GM18526 (cell line): ENCODE measurements around the gene RTRAF.

ENCODE experiments used
- POLR2A ChIP-seq: IDR thresholded peaks from 3 replicates; pipeline ENCODE4 v1.6.1; 2011; ENCODE audit not compliant: insufficient read length; ENCODE audit errors: extremely low read depth

The RTRAF gene

GRCh38 chr14:51989293-51990234 is at the start of gene RTRAF:
Gene RTRAF (plus strand): TSS chr14:51989546. CDS start chr14:51989640, 94 bp downstream.
- peak; percentile 83 for TF ChIP-seq POLR2A

DNA sequence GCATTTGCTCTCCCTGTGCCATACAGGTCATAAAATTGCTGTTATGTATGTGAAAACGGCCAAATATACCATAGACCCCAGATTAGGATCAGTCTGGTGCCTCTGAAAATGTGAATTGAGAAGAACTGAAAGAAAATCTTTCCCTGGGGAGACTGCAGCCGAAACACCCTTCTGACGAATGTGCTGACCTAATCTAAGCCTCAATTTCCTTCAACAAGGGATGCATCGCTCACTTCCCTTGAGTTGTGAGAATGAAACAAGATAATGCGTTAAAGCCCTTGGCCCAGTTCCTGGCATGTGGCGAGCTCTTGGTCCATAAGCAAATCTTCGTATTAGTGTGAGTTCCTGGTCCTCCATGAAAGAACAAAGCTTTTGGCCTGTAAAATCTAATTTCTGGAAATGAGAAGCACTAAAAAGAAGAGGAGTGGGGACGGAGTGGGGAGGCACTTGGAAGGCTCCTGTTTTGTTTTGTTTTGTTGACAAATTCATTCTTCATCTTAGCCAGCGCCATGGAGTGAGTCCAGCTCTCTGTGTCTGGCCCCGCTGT is 49.5 kb upstream of the RTRAF start:
- no peak for TF ChIP-seq POLR2A

GRCh38 chr14:51942971-51943370 is 46.4 kb upstream of the RTRAF start:
- no peak for TF ChIP-seq POLR2A

DNA sequence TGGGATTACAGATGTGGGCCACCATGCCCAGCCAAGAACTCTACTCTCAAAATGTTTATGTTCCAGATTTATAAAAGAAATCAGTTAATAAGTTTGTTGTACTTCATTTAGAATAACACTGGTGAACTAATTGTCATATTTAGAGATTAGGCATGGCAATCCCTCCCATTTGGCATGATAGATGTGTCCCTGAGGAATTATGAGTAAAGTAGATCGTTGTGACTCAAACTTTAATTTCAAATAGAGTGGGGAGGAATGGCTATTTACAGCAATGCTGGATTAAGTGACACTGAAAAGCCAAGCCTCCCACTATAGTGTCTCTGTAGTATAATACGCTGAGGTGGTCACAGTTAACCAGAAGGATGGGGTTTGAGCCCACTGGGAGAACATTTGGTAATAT is 39.3 kb upstream of the RTRAF start:
- TF ChIP-seq POLR2A = no peak

DNA sequence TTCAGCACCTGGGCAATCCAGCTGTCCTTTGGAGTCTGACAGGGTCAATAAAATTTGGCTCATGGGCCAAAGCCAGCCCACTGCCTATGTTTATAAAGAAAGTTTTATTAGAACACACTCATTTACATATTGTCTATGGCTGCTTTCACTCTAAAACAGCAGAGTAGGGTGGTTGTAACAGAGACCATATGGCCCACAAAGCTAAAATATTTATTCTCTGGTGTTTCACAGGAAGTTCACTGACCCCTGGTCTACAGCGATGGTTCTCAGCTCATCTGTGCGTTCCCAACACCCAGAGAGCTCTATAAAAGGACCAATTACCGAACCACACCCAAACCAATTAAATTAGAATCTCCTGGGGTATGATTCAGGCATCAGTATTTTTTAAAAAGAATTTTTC is 37.7 kb upstream of the RTRAF start:
- no peak for TF ChIP-seq POLR2A

DNA sequence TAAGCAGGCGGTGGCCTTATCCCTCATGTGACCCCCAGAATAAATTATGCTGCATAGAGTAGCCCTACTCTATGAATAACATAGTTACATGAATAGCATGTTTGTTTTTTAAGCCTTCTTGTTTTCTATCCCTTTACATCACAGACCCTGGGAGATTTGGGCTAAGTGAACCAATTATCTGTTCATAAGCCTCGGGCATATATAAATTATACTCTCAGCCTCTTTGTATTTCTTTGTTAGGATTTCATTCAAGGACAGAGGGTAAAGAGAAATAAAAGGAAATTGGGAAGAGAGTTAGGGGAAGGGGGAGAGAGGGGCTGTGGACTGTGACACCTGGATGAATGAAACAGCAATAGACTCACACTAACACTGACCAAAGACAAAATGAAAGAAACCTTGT is 35.3 kb upstream of the RTRAF start:
- no peak for TF ChIP-seq POLR2A

GRCh38 chr14:51954657-51955056 is 34.7 kb upstream of the RTRAF start:
- TF ChIP-seq POLR2A = no peak

DNA sequence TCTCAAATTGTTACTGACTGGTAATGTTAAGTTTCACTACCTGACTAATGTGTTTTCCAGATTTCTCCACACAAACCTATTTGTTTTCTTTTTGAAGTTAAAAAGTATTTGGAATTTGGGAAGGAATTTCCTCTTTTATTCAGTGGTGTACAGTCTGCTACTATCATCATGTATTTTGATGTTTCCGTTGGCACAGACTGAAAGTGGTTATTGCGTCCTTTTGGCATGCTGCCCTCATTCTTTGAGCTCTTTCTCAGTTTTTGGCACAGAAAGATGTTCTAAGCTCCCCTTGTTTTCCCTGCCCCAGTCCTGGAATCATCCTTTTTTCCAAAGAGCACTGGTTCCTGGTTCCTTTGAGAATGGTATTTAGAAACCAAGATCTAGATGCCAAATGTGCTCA is 31.4 kb upstream of the RTRAF start:
- TF ChIP-seq POLR2A = no peak

- no peak for TF ChIP-seq POLR2A
Measured at GRCh38 chr14:51959928-51960327, 29.4 kb upstream of the RTRAF start.

DNA sequence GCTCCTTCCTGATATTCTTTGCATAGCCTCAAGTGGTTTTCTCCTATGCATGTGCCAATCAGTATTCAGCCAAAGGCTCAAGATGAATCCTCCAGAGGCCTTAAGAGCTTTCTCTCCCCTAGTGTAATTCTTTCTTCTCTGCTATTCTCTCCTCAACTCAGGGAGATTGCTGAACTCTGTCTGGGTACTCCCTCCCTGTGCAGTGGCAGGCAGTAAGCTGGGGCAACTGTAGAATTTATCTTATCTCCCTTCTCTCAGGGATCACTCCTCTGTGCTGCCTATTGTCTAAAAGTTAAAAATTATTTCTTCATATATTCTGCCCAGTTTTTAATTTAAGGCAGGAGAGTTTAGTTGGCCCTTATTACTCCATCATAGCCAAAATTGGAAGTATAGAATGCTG is 28.5 kb upstream of the RTRAF start:
- TF ChIP-seq POLR2A = no peak

GRCh38 chr14:51962711-51963110 is 26.6 kb upstream of the RTRAF start:
- TF ChIP-seq POLR2A = no peak

GRCh38 chr14:51963286-51963685 is 26.1 kb upstream of the RTRAF start:
- no peak for TF ChIP-seq POLR2A

DNA sequence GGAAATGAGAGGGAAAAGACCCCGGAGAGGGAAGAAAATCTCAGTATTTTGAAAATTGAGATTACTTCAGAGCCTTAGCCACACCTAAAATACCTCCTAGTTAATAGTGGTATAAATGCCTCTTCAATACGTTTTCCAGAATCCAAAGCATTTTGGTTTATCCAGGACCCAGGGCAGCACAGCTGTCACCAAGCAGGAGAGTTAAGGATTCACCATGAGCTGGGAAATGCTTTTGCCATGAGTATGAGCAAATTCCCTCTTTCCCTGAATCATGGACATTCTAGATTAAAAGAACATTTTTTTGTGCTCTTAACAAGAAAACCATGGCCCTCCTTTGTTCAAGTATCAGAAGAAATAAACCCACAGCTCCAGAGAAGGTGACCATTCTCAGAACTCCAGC is 21.8 kb upstream of the RTRAF start:
- TF ChIP-seq POLR2A = no peak

- no peak for TF ChIP-seq POLR2A
Measured at GRCh38 chr14:51969852-51970540, 19.4 kb upstream of the RTRAF start.

- TF ChIP-seq POLR2A = no peak
Measured at GRCh38 chr14:51972566-51972965, 16.8 kb upstream of the RTRAF start.

GRCh38 chr14:51977075-51977474 is 12.3 kb upstream of the RTRAF start:
- TF ChIP-seq POLR2A = no peak
